HepG2 (cell line): ENCODE data around the gene PLXNC1. TPM values are rescaled to one million over a fixed set of nuclear protein-coding genes. Genes with fewer than 3 reads are reported as not detected.

Source experiments
- SALL1 ChIP-seq: sonication (generic); formaldehyde crosslinking; IDR thresholded peaks from 2 replicates; pipeline ENCODE4 v1.8.0; 2022; ENCODE audit warnings: mild to moderate bottlenecking, missing genetic modification reagents
- SP5 ChIP-seq: IDR thresholded peaks from 2 replicates; pipeline ENCODE4 v1.6.1; 2016; ENCODE audit warnings: low read depth, borderline replicate concordance
- ZNF235 ChIP-seq: sonication (generic); formaldehyde crosslinking; IDR thresholded peaks from 2 replicates; pipeline ENCODE4 v1.8.1; 2023; ENCODE audit warnings: mild to moderate bottlenecking, missing genetic modification reagents, borderline replicate concordance
- ZNF761 ChIP-seq: sonication (generic); formaldehyde crosslinking; conservative IDR thresholded peaks from 2 replicates; pipeline ENCODE4 v1.4.0; 2020; ENCODE audit warnings: mild to moderate bottlenecking, missing genetic modification reagents
- polyA plus RNA-seq, 8 experiments: library from polyadenylated mRNA; depleted of rRNA in 3 of 8; stranded (reverse) in 7 of 8; unstranded in 1 of 8; fragments of >200 nt; fragmentation: Illumina TruSeq in 4 of 8; extraction: Trizol in 4 of 8; gene quantifications; 2 replicates each; pipeline versions ENCODE4 v1.2.1 to v1.2.3, GENCODE V29; 2011 to 2016; ENCODE audit warnings: low read depth in 4 of 8, missing spikeins in 1 of 8, mixed read lengths in 1 of 8; ENCODE audit not compliant: insufficient read depth in 1 of 8
- total RNA-seq, 5 experiments: library from RNA; depleted of rRNA; stranded (reverse); fragments of >200 nt; fragmentation: Illumina TruSeq; extraction: Trizol; gene quantifications; 2 replicates each; pipeline ENCODE4 v1.2.3, GENCODE V29; 2016; ENCODE audit warnings: low read depth in 1 of 5
- TF ChIP-seq, protein P1 (sequence below): sonication (generic); formaldehyde crosslinking; IDR thresholded peaks from 2 replicates; pipeline ENCODE4 v1.5.1; 2020; ENCODE audit warnings: missing genetic modification reagents, mild to moderate bottlenecking, borderline replicate concordance
- TF ChIP-seq, protein P2 (sequence below): sonication (generic); formaldehyde crosslinking; IDR thresholded peaks from 2 replicates; pipeline ENCODE4 v1.4.0; 2020; ENCODE audit warnings: missing genetic modification reagents
- TF ChIP-seq, protein P3 (sequence below): sonication (generic); formaldehyde crosslinking; IDR thresholded peaks from 2 replicates; pipeline ENCODE4 v1.5.1; 2020; ENCODE audit warnings: missing genetic modification reagents, mild to moderate bottlenecking, borderline replicate concordance
- TF ChIP-seq, protein P4 (sequence below): sonication (generic); formaldehyde crosslinking; IDR thresholded peaks from 2 replicates; pipeline ENCODE4 v1.5.1; 2020; ENCODE audit warnings: mild to moderate bottlenecking, missing genetic modification reagents, moderate library complexity
- TF ChIP-seq, protein P5 (sequence below): sonication (generic); formaldehyde crosslinking; IDR thresholded peaks from 2 replicates; pipeline ENCODE4 v1.4.0; 2020; ENCODE audit warnings: mild to moderate bottlenecking, missing genetic modification reagents

Gene PLXNC1
- total and polyA plus RNA-seq, 2 of the 13 experiments (the other 11 are each of a cell fraction or from before 2014, with no cell fraction given) = 6.6 to 11.2 TPM

DNA sequence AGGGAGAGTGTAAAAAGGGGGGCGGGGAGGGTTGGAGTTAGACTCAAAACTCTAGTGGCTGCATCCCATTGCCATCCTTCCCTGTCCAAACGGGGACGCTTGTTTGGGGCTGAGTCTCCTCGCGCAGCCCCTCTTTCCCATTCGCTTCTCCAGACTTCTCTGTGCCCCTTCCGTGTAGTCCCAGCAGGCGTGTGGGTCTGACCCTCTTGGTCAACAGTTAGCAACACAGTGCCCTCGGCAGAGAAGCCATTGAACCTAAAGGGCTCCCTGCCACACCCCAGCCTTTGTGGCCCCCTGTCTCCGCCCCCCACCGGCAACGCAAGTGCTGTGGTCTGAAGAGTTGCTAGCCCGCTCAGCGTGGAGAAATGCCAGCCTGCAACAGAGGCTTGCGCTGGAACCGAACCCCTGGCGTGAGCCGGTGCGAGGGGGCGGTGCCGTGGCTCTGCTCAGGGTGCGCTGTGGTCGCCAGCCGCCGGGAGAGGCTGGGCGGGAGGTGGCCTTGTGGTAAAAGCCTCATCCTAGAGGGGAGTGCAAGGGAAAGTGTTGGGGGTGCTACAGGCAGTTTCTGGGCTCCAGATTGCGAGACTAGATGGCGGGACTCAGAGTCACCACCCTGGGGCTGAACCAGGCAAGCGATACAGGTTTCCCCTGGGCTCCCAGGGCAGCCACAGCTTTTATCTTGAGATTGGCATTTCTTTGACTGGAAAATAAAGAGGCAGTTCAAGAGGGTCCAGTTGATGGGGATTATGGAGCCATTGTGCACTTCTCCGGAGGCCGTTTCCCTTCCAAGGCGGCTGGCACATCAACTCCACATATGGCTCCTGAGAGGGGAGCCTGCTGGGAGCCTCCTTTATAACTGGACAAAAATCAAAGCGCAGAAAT lies 2.1 kb downstream of the PLXNC1 start (continued):
- TF ChIP-seq, protein P1, sequence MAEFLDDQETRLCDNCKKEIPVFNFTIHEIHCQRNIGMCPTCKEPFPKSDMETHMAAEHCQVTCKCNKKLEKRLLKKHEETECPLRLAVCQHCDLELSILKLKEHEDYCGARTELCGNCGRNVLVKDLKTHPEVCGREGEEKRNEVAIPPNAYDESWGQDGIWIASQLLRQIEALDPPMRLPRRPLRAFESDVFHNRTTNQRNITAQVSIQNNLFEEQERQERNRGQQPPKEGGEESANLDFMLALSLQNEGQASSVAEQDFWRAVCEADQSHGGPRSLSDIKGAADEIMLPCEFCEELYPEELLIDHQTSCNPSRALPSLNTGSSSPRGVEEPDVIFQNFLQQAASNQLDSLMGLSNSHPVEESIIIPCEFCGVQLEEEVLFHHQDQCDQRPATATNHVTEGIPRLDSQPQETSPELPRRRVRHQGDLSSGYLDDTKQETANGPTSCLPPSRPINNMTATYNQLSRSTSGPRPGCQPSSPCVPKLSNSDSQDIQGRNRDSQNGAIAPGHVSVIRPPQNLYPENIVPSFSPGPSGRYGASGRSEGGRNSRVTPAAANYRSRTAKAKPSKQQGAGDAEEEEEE (CRISPR knock-in tag) = no peak
- TF ChIP-seq SALL1 (CRISPR knock-in tag) = peak; percentile 39; the same call in 1 of the 2 replicates
- 0 out of 2 replicates have a peak, but pooled peaks have one; percentile 74 for TF ChIP-seq ZNF235 (CRISPR knock-in tag)
- peak; percentile 26; the same call in 1 of the 2 replicates for TF ChIP-seq SP5 (CRISPR knock-in tag)
- TF ChIP-seq, protein P2, sequence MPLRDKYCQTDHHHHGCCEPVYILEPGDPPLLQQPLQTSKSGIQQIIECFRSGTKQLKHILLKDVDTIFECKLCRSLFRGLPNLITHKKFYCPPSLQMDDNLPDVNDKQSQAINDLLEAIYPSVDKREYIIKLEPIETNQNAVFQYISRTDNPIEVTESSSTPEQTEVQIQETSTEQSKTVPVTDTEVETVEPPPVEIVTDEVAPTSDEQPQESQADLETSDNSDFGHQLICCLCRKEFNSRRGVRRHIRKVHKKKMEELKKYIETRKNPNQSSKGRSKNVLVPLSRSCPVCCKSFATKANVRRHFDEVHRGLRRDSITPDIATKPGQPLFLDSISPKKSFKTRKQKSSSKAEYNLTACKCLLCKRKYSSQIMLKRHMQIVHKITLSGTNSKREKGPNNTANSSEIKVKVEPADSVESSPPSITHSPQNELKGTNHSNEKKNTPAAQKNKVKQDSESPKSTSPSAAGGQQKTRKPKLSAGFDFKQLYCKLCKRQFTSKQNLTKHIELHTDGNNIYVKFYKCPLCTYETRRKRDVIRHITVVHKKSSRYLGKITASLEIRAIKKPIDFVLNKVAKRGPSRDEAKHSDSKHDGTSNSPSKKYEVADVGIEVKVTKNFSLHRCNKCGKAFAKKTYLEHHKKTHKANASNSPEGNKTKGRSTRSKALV (CRISPR knock-in tag) = 0 out of 2 replicates have a peak, but pooled peaks have one; percentile 19
- TF ChIP-seq, protein P3, sequence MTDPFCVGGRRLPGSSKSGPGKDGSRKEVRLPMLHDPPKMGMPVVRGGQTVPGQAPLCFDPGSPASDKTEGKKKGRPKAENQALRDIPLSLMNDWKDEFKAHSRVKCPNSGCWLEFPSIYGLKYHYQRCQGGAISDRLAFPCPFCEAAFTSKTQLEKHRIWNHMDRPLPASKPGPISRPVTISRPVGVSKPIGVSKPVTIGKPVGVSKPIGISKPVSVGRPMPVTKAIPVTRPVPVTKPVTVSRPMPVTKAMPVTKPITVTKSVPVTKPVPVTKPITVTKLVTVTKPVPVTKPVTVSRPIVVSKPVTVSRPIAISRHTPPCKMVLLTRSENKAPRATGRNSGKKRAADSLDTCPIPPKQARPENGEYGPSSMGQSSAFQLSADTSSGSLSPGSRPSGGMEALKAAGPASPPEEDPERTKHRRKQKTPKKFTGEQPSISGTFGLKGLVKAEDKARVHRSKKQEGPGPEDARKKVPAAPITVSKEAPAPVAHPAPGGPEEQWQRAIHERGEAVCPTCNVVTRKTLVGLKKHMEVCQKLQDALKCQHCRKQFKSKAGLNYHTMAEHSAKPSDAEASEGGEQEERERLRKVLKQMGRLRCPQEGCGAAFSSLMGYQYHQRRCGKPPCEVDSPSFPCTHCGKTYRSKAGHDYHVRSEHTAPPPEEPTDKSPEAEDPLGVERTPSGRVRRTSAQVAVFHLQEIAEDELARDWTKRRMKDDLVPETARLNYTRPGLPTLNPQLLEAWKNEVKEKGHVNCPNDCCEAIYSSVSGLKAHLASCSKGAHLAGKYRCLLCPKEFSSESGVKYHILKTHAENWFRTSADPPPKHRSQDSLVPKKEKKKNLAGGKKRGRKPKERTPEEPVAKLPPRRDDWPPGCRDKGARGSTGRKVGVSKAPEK (CRISPR knock-in tag) = 0 out of 2 replicates have a peak, but pooled peaks have one; percentile 50
- TF ChIP-seq ZNF761 (CRISPR knock-in tag) = 0 out of 2 replicates have a peak, but pooled peaks have one; percentile 38
- TF ChIP-seq, protein P4, sequence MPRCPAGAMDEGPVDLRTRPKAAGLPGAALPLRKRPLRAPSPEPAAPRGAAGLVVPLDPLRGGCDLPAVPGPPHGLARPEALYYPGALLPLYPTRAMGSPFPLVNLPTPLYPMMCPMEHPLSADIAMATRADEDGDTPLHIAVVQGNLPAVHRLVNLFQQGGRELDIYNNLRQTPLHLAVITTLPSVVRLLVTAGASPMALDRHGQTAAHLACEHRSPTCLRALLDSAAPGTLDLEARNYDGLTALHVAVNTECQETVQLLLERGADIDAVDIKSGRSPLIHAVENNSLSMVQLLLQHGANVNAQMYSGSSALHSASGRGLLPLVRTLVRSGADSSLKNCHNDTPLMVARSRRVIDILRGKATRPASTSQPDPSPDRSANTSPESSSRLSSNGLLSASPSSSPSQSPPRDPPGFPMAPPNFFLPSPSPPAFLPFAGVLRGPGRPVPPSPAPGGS = 0 out of 2 replicates have a peak, but pooled peaks have one; percentile 13
- TF ChIP-seq, protein P5, sequence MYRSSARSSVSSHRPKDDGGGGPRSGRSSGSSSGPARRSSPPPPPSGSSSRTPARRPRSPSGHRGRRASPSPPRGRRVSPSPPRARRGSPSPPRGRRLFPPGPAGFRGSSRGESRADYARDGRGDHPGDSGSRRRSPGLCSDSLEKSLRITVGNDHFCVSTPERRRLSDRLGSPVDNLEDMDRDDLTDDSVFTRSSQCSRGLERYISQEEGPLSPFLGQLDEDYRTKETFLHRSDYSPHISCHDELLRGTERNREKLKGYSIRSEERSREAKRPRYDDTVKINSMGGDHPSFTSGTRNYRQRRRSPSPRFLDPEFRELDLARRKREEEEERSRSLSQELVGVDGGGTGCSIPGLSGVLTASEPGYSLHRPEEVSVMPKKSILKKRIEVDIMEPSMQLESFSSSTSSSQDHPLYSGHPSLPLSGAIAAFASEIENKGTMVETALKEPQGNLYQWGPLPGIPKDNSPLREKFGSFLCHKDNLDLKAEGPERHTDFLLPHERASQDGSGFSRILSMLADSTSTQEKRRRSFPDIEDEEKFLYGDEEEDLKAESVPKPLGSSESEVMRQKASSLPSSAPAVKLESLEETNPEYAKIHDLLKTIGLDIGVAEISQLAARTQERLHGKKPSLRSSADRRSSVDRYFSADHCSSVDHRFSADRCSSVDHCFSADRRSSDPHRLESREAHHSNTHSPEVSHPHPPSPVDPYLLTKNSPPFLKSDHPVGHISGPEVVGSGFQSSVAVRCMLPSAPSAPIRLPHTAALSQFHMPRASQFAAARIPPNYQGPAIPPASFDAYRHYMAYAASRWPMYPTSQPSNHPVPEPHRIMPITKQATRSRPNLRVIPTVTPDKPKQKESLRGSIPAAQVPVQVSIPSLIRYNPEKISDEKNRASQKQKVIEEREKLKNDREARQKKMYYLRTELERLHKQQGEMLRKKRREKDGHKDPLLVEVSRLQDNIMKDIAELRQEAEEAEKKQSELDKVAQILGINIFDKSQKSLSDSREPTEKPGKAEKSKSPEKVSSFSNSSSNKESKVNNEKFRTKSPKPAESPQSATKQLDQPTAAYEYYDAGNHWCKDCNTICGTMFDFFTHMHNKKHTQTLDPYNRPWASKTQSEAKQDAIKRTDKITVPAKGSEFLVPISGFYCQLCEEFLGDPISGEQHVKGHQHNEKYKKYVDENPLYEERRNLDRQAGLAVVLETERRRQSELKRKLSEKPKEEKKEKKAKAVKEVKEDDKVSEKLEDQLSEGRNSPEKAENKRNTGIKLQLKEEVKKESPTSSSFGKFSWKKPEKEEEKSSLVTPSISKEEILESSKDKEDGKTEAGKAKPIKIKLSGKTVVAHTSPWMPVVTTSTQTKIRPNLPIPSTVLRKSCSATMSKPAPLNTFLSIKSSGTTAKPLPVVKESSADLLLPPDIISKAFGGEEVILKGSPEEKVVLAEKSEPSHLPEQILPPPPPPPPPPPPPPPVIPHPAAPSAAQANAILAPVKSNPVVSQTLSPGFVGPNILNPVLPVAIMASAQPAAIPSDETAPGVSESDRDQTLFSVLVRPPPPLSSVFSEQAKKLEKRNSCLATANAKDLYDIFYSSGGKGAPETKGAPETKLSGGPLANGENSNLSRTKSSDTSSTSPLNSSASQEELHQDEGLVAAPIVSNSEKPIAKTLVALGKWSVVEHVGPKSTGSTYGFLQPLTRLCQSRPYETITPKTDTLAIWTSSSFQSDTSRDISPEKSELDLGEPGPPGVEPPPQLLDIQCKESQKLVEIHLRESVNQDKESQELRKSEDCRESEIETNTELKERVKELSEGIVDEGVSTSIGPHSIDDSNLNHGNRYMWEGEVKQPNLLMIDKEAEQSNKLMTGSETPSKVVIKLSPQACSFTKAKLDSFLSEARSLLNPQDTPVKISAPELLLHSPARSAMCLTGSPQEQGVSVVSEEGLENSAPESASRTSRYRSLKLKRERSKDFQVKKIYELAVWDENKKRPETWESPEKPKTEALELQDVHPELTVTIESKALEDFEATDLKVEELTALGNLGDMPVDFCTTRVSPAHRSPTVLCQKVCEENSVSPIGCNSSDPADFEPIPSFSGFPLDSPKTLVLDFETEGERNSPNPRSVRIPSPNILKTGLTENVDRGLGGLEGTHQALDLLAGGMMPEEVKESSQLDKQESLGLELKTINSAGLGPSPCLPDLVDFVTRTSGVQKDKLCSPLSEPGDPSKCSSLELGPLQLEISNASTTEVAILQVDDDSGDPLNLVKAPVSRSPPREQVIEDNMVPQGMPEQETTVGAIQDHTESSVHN (CRISPR knock-in tag) = peak; percentile 71; the same call in 1 of the 2 replicates
